Mucosa of descending colon (tissue), 3 donors: ENCODE measurements around the gene NAIF1. TPM values are rescaled to one million over a fixed set of nuclear protein-coding genes. Genes with fewer than 3 reads are reported as not detected.

Source experiments
- ATAC-seq: fragments of 200-7000 bp; cut with Tn5 transposase; one replicate; pipeline ENCODE4 v1.9.1; 2020; ENCODE audit warnings: mild to moderate bottlenecking, moderate library complexity
- DNase-seq, 3 donors: peaks; one replicate each; pipeline ENCODE4 v3.0.0-alpha.2; 2020
- H3K36me3 ChIP-seq: fragments of 200-600 bp; one replicate; pipeline ENCODE4 v1.8.0; 2021; ENCODE audit warnings: low read depth, mild to moderate bottlenecking
- H3K4me1 ChIP-seq: fragments of 200-600 bp; one replicate; pipeline ENCODE4 v1.8.0; 2021; ENCODE audit warnings: low read depth, mild to moderate bottlenecking
- H3K4me3 ChIP-seq: fragments of 200-600 bp; one replicate; pipeline ENCODE4 v1.8.0; 2021; ENCODE audit warnings: mild to moderate bottlenecking
- H3K9me3 ChIP-seq: fragments of 200-600 bp; one replicate; pipeline ENCODE4 v1.8.0; 2021; ENCODE audit warnings: mild to moderate bottlenecking
- CTCF ChIP-seq: fragments of 200-600 bp; IDR thresholded peaks from one replicate; pipeline ENCODE4 v1.8.0; 2022; ENCODE audit warnings: antibody characterized with exemption, mild to moderate bottlenecking
- intact Hi-C, 2 donors: fragments of 100-400 bp; cut with DNase I in 1 of 2; cut with micrococcal nuclease in 1 of 2; formaldehyde crosslinking; loops; one replicate each; pipeline versions ENCODE4 v1.11.0 to v1.11.1; 2022; cut with DNase I, micrococcal nuclease
- total RNA-seq, 3 donors: library from RNA; stranded (reverse); fragmentation: NEBNext Ultra II Directional in 2 of 3; extraction: Animal tissue kit (Norgen Biotek cat#: 25700) in 2 of 3; gene quantifications; one replicate each; pipeline versions ENCODE4 v1.2.1 to v1.2.4, GENCODE V29; 2021 to 2023
- donor health status: DM: no; HTN: no; CAD: no; lungs with moderate emphysema.
- donor health status: DM: no; HTN: no; CAD: no.
- donor health status: DM: no; HTN: yes; CAD: no.

NAIF1 gene
- total RNA-seq, 3 donors from 2014 or later, result 10.4 to 12.6 (median 11.9) TPM

GRCh38 chr9:128068386-128069205, 1.5 kb upstream of the NAIF1 start:
- peak; percentile 4 for ATAC-seq
- Histone ChIP-seq H3K4me1 (peaks cover 57% of the 10 kb centered on the region), H3K9me3 (no peaks in the 10 kb centered on the region), H3K36me3 (peaks cover 4% of the 10 kb centered on the region), H3K4me3 (peak overlapping the region; percentile 65)
- intact Hi-C loops, result loop anchor here in 1 of 2 donors (10.0 kb wide), 1 partner anchor 46 kb away; no protein-coding TSS in a partner anchor
- TF ChIP-seq CTCF, result no peak
- peak; percentile 59 to 82 (median 74) for DNase-seq

- peak within 1 kb of the TSS; percentile 65 for H3K4me3 ChIP-seq
- intact Hi-C loops, result loop anchor here in 1 of 2 donors (10.0 kb wide), 1 partner anchor 47 kb away; no protein-coding TSS in a partner anchor
- peaks cover 4% of the 10 kb centered on the region for H3K36me3 ChIP-seq
- peak; percentile 88 for ATAC-seq
- DNase-seq, result peak; percentile 100
- H3K4me1 ChIP-seq, result peaks cover 49% of the 10 kb centered on the region
- no peak for TF ChIP-seq CTCF
- no peaks in the 10 kb centered on the region for H3K9me3 ChIP-seq
These were observed 695 bp upstream of the NAIF1 start, which contains the start of gene SLC25A25 for GRCh38 chr9:128067645-128068385. Gene SLC25A25, plus strand, starts transcription at chr9:128068232. Its CDS starts 88 bp downstream, at chr9:128068320.

- intact Hi-C loops, result loop anchor here in 1 of 2 donors (10.0 kb wide), 1 partner anchor 49 kb away; no protein-coding TSS in a partner anchor
- DNase-seq, result peak in 1 of 3 donors; percentile 83
- Histone ChIP-seq H3K4me3 (no peak overlapping the region), H3K4me1 (peaks cover 43% of the 10 kb centered on the region), H3K9me3 (no peaks in the 10 kb centered on the region), H3K36me3 (peaks cover 4% of the 10 kb centered on the region)
- TF ChIP-seq CTCF, result no peak
- no peak for ATAC-seq
These were observed 1.0 kb downstream of the NAIF1 start for GRCh38 chr9:128065907-128066712.

- Histone ChIP-seq H3K4me3 (no peak overlapping the region), H3K4me1 (peaks cover 58% of the 10 kb centered on the region), H3K9me3 (no peaks in the 10 kb centered on the region), H3K36me3 (peaks cover 4% of the 10 kb centered on the region)
- no peak for ATAC-seq
- no peak for DNase-seq
- TF ChIP-seq CTCF, result no peak
- intact Hi-C loops, result loop anchor here in 1 of 2 donors (10.0 kb wide), 1 partner anchor 52 kb away; no protein-coding TSS in a partner anchor
These were observed 4.0 kb downstream of the NAIF1 start for GRCh38 chr9:128062846-128063831.
